ENCODE results near the gene ZNF341. TPM values are rescaled to one million over a fixed set of nuclear protein-coding genes. Genes with fewer than 3 reads are reported as not detected.
A peak's percentile ranks its signal among the peaks of the same experiment; 100 is the strongest.

Gene ZNF341
- total RNA-seq, 2 donors from 2014 or later, result 1.8 to 2.3 TPM

DNA sequence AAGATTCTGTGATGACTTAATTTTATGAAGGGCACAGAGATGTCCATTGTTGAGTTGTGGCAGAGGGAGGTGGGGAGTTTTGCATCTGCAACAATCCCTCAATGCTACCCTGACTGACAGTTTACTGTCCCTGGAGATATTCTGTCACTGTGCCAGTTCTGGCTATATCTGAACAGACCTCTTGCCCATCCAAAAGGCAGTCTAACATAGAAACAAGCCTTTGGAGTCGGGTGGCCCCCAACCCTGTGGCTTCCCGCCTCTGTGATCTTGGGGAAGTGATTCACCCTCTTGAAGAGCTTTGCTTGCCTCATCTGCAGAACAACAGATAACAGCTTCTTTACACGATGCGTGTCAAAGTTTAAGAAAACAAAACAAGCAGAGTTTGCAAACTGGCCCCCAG, 41.8 kb upstream of the ZNF341 start:
- H3K4me3 ChIP-seq, result no peak overlapping the region
- ATAC-seq (ENCODE audit: insufficient number of reproducible peaks, low FRiP score, low read depth) (no peak), DNase-seq (ENCODE audit: low spot score) (no peak)
- H3K4me1 ChIP-seq (ENCODE audit: control insufficient read depth in 1 of 2, low read depth in 2 of 2), result peaks cover 19 to 33% of the 10 kb centered on the region in 2 donors
- H3K36me3 ChIP-seq, result no peaks in the 10 kb centered on the region
- H3K9me3 ChIP-seq, result no peaks in the 10 kb centered on the region
- H3K27me3 ChIP-seq (replicated peaks; ENCODE audit: insufficient read depth), result no peaks in the 10 kb centered on the region
- TF ChIP-seq, protein P1, sequence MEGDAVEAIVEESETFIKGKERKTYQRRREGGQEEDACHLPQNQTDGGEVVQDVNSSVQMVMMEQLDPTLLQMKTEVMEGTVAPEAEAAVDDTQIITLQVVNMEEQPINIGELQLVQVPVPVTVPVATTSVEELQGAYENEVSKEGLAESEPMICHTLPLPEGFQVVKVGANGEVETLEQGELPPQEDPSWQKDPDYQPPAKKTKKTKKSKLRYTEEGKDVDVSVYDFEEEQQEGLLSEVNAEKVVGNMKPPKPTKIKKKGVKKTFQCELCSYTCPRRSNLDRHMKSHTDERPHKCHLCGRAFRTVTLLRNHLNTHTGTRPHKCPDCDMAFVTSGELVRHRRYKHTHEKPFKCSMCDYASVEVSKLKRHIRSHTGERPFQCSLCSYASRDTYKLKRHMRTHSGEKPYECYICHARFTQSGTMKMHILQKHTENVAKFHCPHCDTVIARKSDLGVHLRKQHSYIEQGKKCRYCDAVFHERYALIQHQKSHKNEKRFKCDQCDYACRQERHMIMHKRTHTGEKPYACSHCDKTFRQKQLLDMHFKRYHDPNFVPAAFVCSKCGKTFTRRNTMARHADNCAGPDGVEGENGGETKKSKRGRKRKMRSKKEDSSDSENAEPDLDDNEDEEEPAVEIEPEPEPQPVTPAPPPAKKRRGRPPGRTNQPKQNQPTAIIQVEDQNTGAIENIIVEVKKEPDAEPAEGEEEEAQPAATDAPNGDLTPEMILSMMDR (IDR thresholded peaks at IDR 0.05), result no peak
- no peak overlapping the region for H3K27ac ChIP-seq

DNA sequence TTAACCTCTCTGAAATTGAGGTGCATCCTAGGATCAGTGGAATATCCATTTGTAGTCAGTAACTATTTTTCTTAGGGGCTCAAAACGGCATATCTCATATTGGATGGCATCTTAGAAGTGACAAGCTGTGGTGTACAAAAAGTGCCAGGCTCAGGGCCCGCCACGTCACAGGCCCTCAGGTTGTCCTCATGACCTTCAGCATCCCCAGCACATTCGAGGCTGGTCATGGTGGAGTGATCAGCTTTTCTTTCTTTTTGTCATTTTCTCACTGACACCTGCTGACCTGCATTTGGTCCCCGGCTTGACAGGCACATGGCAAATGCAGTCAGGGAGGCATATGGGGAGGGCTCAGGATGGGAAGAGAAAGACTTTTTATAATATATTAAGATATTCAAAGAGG, 38.5 kb upstream of the ZNF341 start:
- Histone ChIP-seq H3K9me3 (no peaks in the 10 kb centered on the region), H3K4me3 (no peak overlapping the region), H3K27ac (peak overlapping the region; percentile 83 to 85), H3K4me1 (ENCODE audit: control insufficient read depth in 1 of 2, low read depth in 2 of 2) (peaks cover 20 to 46% of the 10 kb centered on the region in 2 donors), H3K27me3 (replicated peaks; ENCODE audit: insufficient read depth) (no peaks in the 10 kb centered on the region), H3K36me3 (no peaks in the 10 kb centered on the region)
- no peak for DNase-seq (ENCODE audit: low spot score)
- ATAC-seq (ENCODE audit: insufficient number of reproducible peaks, low FRiP score, low read depth), result no peak
- TF ChIP-seq, protein P1 (IDR thresholded peaks at IDR 0.05), result no peak

DNA sequence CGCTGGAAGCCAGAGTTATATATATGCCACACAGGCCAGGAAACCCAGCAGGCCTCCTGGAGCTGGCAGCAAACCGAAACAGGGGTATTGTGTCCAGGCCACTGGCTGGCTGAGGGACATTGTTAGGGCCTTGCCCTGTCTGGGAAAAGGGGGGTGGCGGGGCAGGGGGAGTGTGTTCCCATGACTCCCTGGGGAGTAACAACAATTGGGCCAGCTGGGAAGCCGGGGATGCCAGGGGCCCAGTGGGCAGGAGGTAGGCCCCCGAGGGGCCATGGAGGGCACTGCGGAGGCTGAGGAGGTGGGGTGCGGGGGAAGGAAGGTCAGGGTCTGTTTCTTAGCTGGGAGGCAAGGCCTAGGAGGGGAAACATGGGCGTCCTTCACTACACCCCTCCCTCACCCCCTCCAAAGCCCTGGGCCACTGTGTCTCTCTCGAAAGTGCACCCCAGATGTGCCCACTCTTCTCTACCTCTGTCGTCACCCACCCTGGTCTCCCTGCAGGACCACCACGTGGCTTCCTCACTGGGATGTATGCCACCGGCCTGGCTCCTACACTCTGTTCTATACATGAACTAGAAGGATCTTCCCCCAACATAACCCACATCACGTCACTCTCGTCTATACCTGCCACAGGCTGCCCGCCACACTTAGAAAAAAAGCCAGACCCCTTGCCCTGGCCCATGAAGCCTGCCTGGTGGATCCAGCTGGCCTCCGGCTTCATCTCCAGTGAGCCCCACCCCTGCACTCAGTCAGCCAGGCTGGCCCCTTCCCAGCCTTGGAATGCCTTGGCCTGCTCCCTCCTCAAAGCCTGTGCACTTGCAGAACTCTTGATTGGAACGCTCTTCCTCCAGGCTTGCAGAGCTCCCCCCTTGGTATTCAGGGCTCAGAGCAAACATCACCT, 37.8 kb upstream of the ZNF341 start:
- TF ChIP-seq, protein P1 (IDR thresholded peaks at IDR 0.05), result no peak
- no peak for DNase-seq (ENCODE audit: low spot score)

DNA sequence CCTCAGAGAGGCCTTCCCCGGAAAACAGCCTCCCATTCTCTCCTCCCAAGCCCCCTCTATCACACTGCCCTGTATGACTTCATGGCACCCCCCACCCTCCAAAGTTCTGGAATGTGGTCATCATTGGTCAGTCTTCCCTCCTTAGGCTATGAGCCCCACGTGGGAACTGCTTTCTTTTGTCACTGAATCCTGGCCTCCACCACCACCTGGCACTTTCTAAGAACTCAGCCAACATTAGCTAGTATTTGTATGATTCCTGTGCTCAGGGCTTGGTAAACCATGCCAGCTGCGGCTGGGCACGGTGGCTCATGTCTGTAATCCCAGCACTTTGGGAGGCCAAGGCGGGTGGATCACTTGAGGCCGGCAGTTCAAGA, 37.2 kb upstream of the ZNF341 start:
- TF ChIP-seq, protein P1 (IDR thresholded peaks at IDR 0.05), result no peak
- H3K4me3 ChIP-seq, result no peak overlapping the region
- no peaks in the 10 kb centered on the region for H3K36me3 ChIP-seq
- no peaks in the 10 kb centered on the region for H3K9me3 ChIP-seq
- peak overlapping the region; percentile 83 to 85 for H3K27ac ChIP-seq
- H3K27me3 ChIP-seq (replicated peaks; ENCODE audit: insufficient read depth), result no peaks in the 10 kb centered on the region
- DNase-seq (ENCODE audit: low spot score) (no peak), ATAC-seq (ENCODE audit: insufficient number of reproducible peaks, low FRiP score, low read depth) (peak; percentile 29)
- peaks cover 20 to 46% of the 10 kb centered on the region in 2 donors for H3K4me1 ChIP-seq (ENCODE audit: control insufficient read depth in 1 of 2, low read depth in 2 of 2)

More for the DNA sequence above, 37.8 kb upstream of the ZNF341 start:
- no peaks in the 10 kb centered on the region for H3K9me3 ChIP-seq
- ATAC-seq (ENCODE audit: insufficient number of reproducible peaks, low FRiP score, low read depth), result peak; percentile 21
- no peak overlapping the region for H3K4me3 ChIP-seq
- no peaks in the 10 kb centered on the region for H3K36me3 ChIP-seq
- H3K4me1 ChIP-seq (ENCODE audit: control insufficient read depth in 1 of 2, low read depth in 2 of 2), result peaks cover 20 to 46% of the 10 kb centered on the region in 2 donors
- no peaks in the 10 kb centered on the region for H3K27me3 ChIP-seq (replicated peaks; ENCODE audit: insufficient read depth)
- peak overlapping the region; percentile 83 to 85 for H3K27ac ChIP-seq

DNA sequence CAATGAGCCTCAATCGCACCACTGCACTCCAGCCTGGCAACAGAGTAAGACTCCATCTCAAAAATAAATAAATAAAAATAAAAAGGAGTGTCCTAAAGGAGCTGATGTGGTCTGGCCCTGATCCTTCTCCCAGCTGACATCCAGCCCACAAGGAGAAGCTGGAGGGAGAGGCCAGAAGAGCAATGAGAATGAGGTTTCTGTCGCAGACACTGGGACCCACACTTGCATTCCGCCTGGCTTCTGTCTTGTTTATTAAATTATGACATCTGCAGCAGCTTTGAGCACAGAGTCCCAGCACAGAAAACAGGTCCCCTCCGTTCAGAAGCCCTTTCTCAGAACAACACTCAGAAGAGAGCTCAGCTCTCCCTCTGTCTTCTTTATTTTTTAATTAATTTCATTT, 35.3 kb upstream of the ZNF341 start:
- Histone ChIP-seq H3K27me3 (replicated peaks; ENCODE audit: insufficient read depth) (no peaks in the 10 kb centered on the region), H3K4me3 (no peak overlapping the region), H3K4me1 (ENCODE audit: control insufficient read depth in 1 of 2, low read depth in 2 of 2) (peaks cover 20 to 46% of the 10 kb centered on the region in 2 donors), H3K36me3 (no peaks in the 10 kb centered on the region), H3K9me3 (no peaks in the 10 kb centered on the region), H3K27ac (no peak overlapping the region)
- no peak for DNase-seq (ENCODE audit: low spot score)
- TF ChIP-seq, protein P1 (IDR thresholded peaks at IDR 0.05), result no peak
- ATAC-seq (ENCODE audit: insufficient number of reproducible peaks, low FRiP score, low read depth), result no peak
